Suppressor macrophage (primary cell): ENCODE measurements around the gene PCNX4.
A peak's percentile ranks its signal among the peaks of the same experiment; 100 is the strongest.
"Not testable (repeated sequence)": the region's sequence is repeated elsewhere in the genome, so short reads cannot be mapped to it uniquely, and the experiment has no call there.

Source experiments
- DNase-seq, 4 experiments: peaks; one replicate each; pipeline ENCODE4 v3.0.0-alpha.2; 2020 to 2022
- total RNA-seq, 17 experiments: gene quantifications; one replicate each; lab custom pipeline; 2026; ENCODE audit warnings: mixed read lengths in 6 of 17, inconsistent platforms in 3 of 17; lab: John Stamatoyannopoulos, UW

PCNX4 gene
- total RNA-seq, result 26.8 to 79.2 (median 54.1) reads per million in 17 experiments

- DNase-seq, result peak; percentile 98 to 99 (median 98)
Observed at GRCh38 chr14:60091550-60092525, at the start of gene PCNX4. Gene PCNX4, plus strand, starts transcription at chr14:60091923. Its CDS starts 15,716 bp downstream, at chr14:60107639.

- DNase-seq, result not testable (repeated sequence)
Observed at GRCh38 chr14:60047976-60048375, 43.7 kb upstream of the PCNX4 start.

- DNase-seq, result no peak
Observed at GRCh38 chr14:60051721-60052221, 40.0 kb upstream of the PCNX4 start.

GRCh38 chr14:60058087-60058486 is 33.6 kb upstream of the PCNX4 start:
- no peak for DNase-seq

- DNase-seq, result no peak
Observed at GRCh38 chr14:60061371-60061770, 30.4 kb upstream of the PCNX4 start.

GRCh38 chr14:60064491-60065072 is 27.1 kb upstream of the PCNX4 start:
- peak; percentile 2 to 73 (median 38) for DNase-seq

- no peak for DNase-seq
Observed at GRCh38 chr14:60067882-60068281, 23.8 kb upstream of the PCNX4 start.

- DNase-seq, result no peak
Observed at GRCh38 chr14:60079723-60080122, 12.0 kb upstream of the PCNX4 start.

- no peak for DNase-seq
Observed at GRCh38 chr14:60085085-60085484, 6.6 kb upstream of the PCNX4 start.

- no peak for DNase-seq
Observed at GRCh38 chr14:60085693-60086092, 6.0 kb upstream of the PCNX4 start.

- no peak for DNase-seq
Observed at GRCh38 chr14:60087668-60088067, 4.1 kb upstream of the PCNX4 start.

- DNase-seq, result peak in 1 of 4 experiments; percentile 11
Observed at GRCh38 chr14:60089221-60089620, 2.5 kb upstream of the PCNX4 start.

- peak; percentile 41 to 53 (median 50) for DNase-seq
Observed at GRCh38 chr14:60090864-60091519, 731 bp upstream of the PCNX4 start.

- DNase-seq, result peak; percentile 14 to 41 (median 35)
Observed at GRCh38 chr14:60092526-60092920, 800 bp downstream of the PCNX4 start.

- peak in 1 of 4 experiments; percentile 10 for DNase-seq
Observed at GRCh38 chr14:60093080-60093479, 1.4 kb downstream of the PCNX4 start.

GRCh38 chr14:60093606-60094005 is 1.9 kb downstream of the PCNX4 start:
- DNase-seq, result peak in 2 of 4 experiments; percentile 39 to 45

- DNase-seq, result no peak
Observed at GRCh38 chr14:60094306-60094897, 2.7 kb downstream of the PCNX4 start.

GRCh38 chr14:60095231-60095630 is 3.5 kb downstream of the PCNX4 start:
- DNase-seq, result no peak

- DNase-seq, result no peak
Observed at GRCh38 chr14:60095781-60096450, 4.2 kb downstream of the PCNX4 start.

GRCh38 chr14:60097974-60098373 is 6.3 kb downstream of the PCNX4 start:
- no peak for DNase-seq

GRCh38 chr14:60099855-60100254 is 8.1 kb downstream of the PCNX4 start:
- DNase-seq, result not testable (repeated sequence)

- peak in 1 of 4 experiments; percentile 19 for DNase-seq
Observed at GRCh38 chr14:60101786-60102185, 10.1 kb downstream of the PCNX4 start.
